Measurements from ENCODE around the gene SCAI.
"Not testable (repeated sequence)": the region's sequence is repeated elsewhere in the genome, so short reads cannot be mapped to it uniquely, and the experiment has no call there.

Gene SCAI

DNA sequence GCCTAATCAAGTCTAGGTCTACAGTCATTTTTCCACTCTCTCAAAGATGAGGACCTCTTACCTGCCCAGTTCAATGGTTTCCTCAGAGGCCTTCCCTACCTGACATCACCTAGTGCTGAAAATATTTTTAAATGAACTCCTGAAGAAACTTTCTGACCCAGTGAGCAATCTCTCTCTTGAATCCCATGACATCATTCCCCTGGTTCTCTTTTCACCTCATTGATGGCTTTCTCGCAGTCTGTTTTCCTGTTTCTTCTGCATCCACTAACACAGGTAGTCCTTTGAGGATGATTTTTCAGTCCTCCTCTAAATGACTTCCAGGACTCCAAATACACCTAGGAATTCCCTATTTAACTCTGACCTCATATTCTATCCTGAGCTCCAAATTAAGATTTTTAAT, 40.3 kb downstream of the SCAI start:
- DNase-seq, result no peak

DNA sequence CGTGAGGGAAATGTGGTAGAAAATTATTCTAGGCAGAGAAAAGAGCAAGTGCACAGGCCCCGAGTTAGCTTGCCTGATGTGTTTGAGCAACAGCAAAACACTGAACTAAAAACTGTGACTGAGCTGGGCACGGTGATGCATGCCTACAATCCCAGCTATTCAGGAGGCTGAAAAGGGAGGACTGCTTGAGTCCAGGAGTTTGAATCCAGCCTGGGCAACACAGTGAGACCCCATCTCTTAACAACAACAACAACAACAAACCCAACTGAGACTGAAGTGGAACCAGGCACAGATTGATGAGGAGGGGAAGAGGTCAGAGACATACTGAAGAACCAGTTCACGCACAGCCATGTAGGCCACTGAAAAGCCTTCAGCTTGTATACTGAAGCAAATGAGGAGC, 42.5 kb downstream of the SCAI start:
- no peak for DNase-seq

DNA sequence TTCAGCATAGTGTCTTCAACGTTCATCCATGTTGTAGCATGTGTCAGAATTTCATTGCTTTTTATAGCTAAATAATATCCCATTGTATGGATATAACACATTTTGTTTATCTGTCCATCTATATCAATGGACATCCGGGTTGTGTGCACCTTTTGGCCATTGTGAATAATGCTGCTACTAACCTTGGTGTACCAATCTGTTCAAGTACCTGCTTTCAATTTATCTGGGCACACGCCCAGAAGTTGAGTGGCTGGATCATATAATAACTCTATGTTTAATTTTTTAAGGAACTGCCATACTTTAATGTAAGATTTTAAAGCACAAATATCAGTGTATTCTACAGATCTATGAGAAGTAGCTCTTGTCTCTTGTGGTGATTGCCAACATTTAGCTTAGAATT, 43.5 kb downstream of the SCAI start:
- DNase-seq, result peak; percentile 50

DNA sequence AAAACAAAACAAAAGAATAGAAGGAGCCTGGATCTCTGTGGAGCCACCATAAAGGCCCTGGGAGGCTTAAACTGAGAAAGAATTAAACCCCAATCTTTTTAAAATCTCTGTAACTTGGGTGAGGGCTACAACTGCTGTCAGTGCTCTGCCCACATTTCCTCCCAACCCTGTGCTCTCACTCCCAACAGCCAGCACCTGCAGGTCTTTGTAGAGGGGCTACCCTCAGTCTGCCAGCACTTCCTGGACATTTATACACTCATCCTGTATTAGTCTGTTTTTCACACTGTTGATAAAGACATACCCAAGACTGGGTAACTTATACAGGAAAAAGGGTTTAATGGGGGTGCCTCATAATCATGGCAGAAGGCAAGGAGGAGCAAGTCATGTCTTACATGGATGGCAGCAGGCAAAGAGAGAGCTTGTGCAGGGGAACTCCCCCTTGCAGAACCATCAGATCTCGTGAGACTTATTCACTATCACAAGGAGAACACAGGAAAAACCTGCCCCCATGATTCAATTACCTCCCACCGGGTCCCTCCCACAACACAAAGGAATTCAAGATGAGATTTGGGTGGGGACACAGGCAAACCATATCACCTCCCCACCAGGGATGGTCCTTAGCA, 47.4 kb downstream of the SCAI start:
- DNase-seq, result no peak

DNA sequence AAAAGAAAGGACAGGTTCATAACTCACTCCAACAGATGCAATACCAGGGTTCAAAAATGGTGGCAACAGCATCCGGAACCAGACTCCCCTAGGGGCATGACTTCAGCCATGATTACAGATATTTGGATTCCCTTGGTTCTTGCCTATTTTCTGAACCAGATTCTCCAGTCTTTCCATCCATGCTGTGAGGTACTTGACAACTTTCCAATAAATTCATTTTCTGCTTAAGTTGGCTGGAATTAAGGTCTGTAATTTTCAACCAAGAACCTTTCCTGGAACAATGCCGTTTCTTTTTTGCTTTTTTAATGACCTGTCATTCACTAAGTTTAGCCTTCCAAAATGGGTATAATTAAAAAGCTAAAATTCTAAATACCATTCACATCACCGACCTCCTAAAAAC, 52.2 kb downstream of the SCAI start:
- DNase-seq, result no peak

DNA sequence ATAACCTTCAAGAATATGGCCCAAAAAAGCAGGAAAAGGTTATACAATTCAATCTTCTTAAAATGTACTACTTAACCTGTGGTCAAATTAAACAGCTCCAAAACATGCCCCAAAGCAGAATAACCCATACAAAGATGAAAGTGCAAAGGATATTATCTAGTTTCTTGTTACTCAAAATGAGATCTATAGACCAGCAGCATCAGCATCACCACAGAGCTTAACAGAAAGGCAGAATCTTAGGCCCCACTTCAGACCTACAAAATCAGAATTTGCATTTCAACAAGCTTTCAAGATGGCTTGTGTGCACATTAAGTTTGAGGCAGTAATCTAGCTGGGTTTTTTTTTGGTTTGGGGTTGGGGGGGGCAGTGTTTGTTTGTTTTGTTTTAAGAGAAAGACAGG, 54.0 kb downstream of the SCAI start:
- DNase-seq, result no peak

DNA sequence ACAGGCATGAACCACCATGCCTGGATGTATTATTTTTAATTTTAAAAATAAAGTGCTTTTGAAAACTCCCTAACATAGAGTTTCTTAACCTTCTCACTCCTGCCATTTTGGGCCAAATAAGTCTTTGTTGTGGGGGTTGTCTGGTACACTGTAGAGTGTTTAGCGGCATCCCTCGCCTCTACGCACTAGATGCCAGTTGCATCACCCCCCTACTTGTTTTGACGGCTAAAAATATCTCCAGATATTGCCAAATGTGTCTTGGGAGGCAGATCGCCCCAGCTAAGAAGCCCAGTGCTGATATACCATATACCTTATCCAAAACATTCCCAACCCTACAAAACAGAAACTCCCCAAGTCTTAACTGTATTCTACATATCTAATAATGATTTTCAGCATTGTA, 54.6 kb downstream of the SCAI start:
- DNase-seq, result no peak

DNA sequence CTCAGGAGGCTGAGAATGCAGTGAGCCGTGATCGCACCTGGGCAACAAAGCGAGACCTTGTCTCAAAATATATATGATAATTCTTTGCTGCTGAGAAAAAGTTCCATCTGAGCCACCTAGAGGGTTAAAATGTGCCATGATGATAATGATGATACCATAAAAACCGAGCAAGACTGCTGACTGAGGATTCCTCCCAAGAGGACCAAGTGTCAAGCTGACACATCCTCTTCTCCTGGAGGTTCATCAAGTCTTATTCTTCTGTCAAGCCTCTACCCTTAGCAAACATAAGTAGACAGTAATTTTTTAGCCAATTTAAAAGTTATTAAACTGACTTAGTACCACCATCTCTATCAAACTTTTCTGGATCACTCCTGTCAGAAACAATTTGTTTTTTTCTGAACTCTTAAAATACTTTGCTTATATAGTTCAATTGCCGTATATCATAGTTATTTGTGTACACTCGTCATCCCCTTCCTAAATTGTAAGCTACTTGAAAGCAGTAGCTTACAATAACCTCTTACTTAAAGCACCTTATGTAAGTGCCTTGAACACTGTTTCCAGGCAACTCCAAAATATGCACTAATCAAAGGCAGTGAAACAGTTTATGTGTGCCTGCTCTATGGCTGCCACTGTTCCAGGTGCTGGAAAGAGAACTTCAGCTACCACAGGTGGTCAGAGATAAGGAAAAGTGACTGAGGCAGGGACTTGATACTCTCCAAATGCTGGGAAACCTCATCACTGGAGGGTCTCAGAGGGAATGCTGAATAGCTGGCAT, 57.4 kb downstream of the SCAI start:
- DNase-seq, result no peak

DNA sequence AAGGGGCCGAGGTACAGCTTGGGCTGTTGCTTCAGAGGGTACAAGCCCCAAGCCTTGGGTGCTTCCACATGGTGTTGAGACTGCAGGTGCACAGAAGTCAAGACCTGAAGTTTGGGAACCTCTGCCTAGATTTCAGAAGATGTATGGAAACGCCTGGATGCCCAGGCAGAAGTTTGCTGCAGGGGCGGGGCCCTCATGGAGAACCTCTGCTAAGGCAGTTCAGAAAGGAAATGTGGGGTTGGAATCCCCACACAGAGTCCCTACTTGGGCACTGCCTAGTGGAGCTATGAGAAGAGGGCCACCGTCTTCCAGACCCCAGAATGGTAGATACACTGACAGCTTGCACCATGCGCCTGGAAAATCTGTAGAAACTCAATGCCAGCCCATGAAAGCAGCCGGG, 61.1 kb downstream of the SCAI start:
- not testable (repeated sequence) for DNase-seq

DNA sequence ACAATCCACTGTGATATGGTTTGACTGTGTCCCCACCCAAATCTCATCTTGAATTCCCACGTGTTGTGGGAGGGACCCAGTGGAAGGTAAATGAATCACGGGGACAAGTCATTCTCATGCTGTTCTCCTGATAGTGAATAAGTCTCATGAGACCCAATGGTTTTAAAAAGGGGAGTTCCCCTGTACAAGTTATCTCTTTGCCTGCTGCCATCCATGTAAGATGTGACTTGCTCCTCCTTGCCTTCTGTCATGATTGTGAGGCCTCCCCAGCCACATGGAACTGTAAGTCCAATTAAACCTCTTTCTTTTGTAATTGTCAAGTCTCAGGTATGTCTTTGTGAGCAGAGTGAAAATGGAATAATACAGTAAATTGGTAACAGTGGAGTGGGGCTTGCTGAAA, 62.5 kb downstream of the SCAI start:
- DNase-seq, result not testable (repeated sequence)

DNA sequence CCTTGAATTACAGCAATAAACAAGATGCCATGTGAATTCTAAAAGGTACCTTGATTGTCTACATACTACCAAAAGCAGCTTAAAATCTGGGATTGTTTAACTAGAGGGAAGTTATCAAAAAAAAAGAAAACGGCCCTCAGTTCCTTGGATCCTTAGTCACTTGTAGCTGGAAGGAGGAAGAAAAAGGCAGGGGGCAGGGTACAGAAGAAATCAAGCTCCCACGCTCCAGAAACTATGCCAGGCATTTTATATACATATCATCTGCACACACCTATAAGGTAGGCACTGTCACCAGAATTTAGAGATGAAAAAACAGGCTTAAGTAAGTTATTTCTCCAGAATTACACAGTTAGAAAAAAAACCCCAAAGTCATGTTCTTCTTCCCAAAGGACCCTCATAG, 63.4 kb downstream of the SCAI start:
- no peak for DNase-seq

DNA sequence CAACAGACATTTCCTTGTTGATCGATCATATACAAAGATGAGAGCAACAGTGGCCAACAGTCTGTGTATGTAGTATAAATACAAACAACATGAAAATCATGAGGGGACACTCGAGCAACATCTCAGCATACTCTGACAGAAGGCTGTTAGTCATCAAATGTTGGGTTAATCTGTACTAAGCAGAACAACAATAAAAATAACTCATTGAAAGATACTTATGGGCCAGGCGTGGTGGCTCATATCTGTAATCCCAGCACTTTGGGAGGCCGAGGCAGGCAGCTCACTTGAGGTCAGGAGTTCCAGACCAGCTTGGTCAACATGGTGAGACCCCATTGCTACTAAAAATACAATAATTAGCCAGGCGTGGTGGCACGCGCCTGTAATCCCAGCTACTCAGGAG, 67.3 kb downstream of the SCAI start:
- DNase-seq, result no peak

DNA sequence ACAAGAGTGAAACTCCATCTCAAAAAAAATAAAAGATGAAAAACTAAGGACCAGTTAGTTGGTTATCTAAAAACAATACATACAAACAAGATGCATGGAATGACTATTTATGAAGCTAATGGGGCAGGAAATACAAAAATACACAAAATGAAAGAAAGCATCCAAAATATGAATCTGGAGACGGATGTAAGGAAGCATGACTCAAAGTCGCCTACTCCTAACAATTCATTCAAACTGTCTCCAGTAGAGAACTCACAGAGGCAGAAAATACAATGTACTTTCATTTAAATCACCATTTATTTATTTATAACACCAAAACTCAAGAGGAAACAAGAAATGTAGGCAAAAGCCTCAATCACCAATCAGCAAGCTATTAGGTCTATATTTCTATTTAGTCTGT, 68.4 kb downstream of the SCAI start:
- no peak for DNase-seq

DNA sequence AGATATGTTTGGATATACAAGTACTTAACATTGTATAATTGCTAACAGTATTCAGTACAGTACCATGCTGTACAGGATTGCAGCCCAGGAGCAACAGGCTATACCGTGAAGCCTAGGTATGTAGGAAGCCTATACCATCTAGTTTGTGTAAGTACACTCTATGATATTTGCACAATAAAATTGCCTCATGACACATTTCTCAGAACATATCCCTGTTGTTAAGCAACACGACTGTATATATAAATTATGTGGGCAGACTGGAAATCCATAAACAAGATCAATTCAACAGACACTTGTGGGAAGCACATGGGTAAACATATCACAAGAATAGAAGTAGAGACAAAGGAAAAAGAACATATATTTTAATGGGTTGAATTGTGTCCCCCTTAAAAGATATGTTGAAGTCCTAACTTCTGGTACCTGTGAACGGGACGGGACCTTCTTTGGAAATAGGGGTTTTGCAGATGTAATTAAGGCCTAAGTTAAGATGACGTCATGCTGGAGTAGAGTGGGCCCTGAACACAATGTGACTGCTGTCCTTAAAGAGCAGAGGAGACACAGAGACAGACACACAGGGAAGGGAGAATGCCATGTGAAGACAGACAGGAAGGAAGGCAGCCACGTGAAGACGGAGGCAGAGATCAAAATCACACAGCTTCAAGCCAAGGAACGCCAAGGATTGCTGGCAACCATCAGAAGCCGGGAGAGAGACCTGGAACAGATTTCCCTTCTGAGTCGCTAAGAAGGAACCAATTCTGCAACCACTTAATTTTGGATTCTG, 76.3 kb downstream of the SCAI start:
- no peak for DNase-seq

DNA sequence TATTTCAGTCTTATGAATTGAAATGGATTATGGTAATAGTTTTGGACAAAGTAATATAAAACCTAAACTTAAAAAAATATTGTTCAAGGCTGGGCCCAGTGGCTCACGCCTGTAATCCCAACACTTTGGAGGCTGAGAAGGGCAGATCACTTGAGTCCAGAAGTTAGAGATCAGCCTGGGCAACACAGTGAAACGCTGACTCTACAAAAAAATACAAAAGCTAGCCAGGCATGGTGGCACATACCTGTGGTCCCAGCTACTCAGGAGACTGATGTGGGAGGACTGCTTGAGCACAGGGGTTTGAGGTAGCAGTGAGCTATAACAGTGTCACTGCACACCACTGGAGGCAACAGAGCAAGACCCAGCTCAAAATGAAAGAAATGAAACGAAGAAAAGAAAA, 81.9 kb downstream of the SCAI start:
- DNase-seq, result no peak

DNA sequence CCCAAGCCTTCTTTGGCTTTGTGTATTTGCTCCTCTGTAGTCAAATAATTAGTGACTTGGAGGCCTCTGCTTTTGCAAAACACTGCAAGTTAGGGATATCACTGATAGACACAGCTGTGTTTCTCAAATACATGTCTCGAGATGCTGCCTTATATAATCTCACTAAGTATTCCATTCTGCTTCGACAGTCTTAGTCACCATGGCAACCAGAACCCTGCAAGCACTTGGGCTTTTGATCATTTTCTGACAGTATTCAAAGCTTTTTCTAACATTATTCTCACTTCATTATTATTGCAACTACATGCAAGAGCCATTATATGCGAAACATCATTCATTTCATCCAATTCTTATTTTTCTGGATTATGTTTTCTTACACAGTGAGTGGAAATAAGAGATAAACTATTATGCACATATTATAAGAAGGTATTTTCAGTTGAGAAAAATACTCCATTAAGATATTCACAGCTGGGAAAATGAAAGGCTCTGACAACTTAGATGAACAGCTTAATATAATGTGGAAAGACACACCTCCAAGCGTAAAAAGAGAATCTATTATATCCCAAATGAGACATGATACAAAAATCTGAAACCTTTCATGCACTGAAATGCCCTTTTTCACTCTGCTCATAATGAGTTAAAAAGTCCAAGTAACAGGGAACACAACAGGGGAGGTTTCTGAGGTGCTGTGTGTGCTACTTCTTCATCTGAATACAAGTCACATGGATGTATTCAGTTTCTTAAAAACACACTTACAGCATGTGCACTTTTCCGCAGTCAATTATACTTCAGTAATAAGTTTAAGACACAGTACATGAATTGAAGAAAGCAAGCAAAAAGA, 93.9 kb downstream of the SCAI start:
- no peak for DNase-seq

DNA sequence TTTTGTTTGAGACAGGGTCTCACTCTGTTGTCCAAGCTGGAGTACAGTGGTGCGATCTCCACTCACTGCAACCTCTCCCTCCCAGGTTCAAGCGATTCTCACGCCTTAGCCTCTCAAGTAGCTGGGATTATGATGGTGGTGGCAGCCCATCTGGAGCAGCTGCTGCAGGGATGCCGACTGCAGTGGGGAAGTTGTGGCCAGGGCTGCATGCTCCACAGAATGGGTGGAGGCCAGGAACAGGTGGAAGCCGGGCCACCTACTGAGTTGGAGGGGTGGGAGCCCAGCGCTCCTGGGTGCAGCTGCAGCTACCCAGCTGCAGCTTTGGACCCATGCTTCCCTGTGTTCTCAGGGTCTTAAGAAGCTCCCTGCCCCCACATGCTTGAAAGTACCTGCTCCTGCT, 99.7 kb downstream of the SCAI start:
- DNase-seq, result no peak

DNA sequence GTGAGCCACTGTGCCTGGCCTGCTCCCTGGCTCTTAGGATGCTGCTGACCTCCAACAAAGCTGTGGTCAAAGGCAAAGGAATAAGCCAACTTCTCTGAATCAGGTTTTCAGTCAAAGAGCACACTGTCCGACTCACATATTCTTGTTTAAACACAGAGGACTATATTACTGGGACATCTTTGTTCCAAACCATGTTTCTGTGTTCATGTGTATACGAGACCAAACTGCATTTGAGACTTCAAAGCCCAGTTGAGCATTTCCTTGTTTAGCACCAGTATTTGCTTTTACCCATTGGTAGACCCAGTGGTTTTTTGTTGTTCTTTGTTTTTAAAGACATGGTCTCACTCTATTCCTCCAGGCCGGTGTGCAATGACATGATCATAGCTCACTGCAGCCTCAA, 100.2 kb downstream of the SCAI start:
- no peak for DNase-seq

DNA sequence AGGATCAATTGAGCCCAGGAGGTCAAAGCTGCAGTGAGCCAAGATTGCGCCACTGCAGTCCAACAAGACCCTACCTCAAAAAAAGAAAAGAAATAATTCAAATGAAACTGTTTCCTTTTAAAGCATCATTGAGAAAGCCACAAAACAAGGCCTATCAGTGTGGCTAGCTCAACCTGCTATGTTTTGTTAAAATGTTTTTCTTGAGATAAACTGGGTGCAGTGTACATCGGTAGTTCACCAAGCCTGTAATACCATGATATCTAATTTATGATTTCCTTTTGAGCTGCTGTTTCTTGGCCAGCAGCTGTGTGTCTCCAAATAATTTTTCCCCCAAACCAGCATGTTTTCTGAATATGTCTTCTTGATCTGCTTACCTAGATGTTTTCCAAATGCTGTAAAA, 105.2 kb downstream of the SCAI start:
- no peak for DNase-seq

DNA sequence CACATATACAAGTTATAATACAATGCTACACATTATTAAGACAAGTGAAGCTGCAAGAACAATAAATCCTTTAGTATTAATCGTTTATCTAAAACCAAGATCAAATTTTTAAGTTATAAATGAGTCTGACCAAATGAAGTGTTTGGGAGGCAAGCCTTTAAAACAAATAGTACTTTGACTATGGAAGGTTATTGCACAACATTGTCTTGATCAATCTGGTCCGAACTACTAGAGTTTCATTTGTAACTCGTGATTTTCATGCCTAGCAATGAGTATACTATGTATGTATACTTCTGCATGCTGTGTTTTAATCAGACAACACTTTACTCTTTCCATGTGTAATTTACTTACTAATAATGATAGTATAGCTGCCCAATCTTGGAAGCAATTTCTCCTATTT, 115.3 kb downstream of the SCAI start:
- no peak for DNase-seq

DNA sequence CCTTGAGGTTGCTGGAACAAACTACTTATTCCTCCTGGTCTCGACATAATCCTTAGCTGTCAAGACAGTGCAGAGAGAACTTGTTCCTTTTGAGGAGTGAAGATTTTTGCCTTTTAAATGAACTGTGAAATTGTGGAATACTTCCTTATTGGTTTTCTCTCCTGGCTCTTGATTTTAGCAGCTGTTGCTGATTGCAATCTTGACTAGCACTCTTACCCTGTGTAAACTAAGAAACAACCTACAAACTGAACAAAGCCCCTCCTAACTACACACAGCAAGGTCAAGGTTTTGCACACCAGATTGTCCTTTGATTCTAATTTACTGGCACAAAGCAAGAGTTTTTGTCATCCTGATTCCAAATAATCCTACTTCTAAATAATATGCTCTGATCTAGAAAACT, 118.4 kb downstream of the SCAI start:
- DNase-seq, result no peak

DNA sequence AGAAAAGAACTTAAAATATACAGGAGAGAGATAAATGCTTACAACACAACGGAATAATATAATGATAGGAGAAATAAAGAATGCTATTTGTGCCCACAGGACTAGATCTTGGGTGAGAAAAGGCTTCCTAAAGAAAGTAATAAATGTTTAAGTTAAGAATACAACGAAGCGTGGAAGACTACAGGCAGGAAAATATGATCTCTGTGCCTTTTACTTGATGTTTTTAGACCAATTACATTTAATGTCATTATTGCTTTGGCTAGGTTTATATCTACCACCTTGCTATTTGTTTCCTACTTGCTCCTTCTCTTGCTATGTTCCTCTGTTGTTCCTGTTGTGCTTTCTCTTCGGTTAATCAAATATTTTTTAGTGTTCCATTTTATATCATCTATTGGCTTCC, 122.3 kb downstream of the SCAI start:
- no peak for DNase-seq

DNA sequence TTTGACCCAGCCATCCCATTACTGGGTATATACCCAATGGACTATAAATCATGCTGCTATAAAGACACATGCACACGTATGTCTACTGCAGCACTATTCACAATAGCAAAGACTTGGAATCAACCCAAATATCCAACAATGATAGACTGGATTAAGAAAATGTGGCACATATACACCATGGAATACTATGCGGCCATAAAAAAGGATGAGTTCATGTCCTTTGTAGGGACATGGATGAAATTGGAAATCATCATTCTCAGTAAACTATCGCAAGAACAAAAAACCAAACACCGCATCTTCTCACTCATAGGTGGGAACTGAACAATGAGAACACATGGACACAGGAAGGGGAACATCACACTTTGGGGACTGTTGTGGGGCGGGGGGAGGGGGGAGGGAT, 127.7 kb downstream of the SCAI start:
- DNase-seq, result not testable (repeated sequence)

Data from NCI-H1092 (cell line).